AG04449 (cell line): Measurements from ENCODE around the gene CEP152.

ENCODE experiments used
- CTCF ChIA-PET: fragments of 350-600 bp; formaldehyde crosslinking; extraction: SDS; loops from one replicate; lab custom pipeline; 2021; ENCODE audit warnings: antibody characterized with exemption; lab: Yijun Ruan, JAX
- POLR2A ChIA-PET: fragments of 400-600, 350-600 bp; formaldehyde crosslinking; extraction: SDS; loops from one replicate; lab custom pipeline; 2020; ENCODE audit warnings: antibody characterized with exemption, inconsistent platforms; lab: Yijun Ruan, JAX
- DNase-seq: peaks from one replicate; pipeline ENCODE4 v3.0.0-alpha.2; 2010; ENCODE audit warnings: low read depth, low spot score
- H3K4me3 ChIP-seq: 2 replicates; pipeline ENCODE4 v1.5.1; 2011; ENCODE audit warnings: low read depth, mild to moderate bottlenecking, control low read depth, low read length
- CTCF ChIP-seq: IDR thresholded peaks from one replicate; pipeline ENCODE4 v1.5.1; 2011; ENCODE audit warnings: mild to moderate bottlenecking, moderate library complexity, low read length, control low read depth, inconsistent platforms; ENCODE audit not compliant: insufficient read depth; ENCODE audit errors: missing control alignments

The CEP152 gene

DNA sequence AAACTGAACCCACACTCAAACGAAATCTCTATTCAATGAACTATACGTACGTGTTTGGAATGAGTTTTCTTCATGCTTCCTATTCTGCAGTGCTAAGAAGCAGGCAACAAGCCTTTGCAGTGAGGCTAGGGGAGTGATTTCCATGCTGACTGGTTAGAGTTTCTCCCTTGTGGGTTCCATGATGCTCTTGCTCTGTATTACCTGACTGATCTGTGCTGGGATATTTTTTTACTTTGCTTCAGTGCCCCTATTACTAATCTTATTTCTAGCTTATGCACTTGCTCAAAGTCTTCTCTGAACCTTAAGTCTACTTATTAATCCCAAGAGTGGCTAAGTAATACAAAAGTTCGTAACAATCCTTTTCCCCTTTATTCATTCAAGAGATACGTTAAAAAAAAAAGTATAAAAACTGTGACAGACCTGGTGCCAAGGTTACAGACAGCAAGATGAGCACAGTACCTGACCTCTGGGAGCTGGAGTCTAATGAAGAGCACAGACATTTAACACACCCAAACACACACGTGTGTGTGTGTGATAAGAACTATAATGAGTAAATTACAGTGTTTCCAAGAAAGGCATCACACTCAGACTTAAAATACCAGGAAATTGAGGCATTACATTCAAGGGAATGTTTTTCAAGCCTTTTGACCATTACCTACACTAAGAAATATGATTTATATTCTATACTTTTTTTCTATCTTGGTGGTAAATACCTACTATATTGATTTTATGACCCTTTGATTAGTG, 114.9 kb downstream of the CEP152 start:
- CTCF ChIA-PET = interaction anchor here (1.4 kb wide), 1 partner anchor 12 kb away, joined by 3 read pairs; no protein-coding TSS in a partner anchor
- no peak for DNase-seq
- TF ChIP-seq CTCF = no peak
- H3K4me3 ChIP-seq = no peak overlapping the region
- POLR2A ChIA-PET = interaction anchor here (0.9 to 1.1 kb wide), 2 partner anchors 23 to 56 kb away, joined by 4 read pairs; no protein-coding TSS in a partner anchor

GRCh38 chr15:48695088-48695826, 115.6 kb downstream of the CEP152 start:
- CTCF ChIA-PET = no interaction called here
- H3K4me3 ChIP-seq = no peak overlapping the region

GRCh38 chr15:48693484-48693883, 117.4 kb downstream of the CEP152 start:
- H3K4me3 ChIP-seq = no peak overlapping the region
- CTCF ChIA-PET = interaction anchor here (0.7 to 1.5 kb wide), 4 partner anchors 8 to 49 kb away, joined by 3 to 6 read pairs (median 4); no protein-coding TSS in a partner anchor
- TF ChIP-seq CTCF = no peak
- peak; percentile 53 for DNase-seq
- POLR2A ChIA-PET = interaction anchor here (0.5 to 2.3 kb wide), 10 partner anchors 14 to 146 kb away, joined by 3 to 29 read pairs (median 4); partner anchors contain the start of gene FBN1

More at GRCh38 chr15:48695088-48695826, 115.6 kb downstream of the CEP152 start:
- peak; percentile 93 for DNase-seq
- TF ChIP-seq CTCF = no peak
- POLR2A ChIA-PET = no interaction called here

GRCh38 chr15:48688493-48688892, 122.4 kb downstream of the CEP152 start:
- CTCF ChIA-PET = no interaction called here
- POLR2A ChIA-PET = no interaction called here
- no peak for TF ChIP-seq CTCF
- DNase-seq = no peak
- no peak overlapping the region for H3K4me3 ChIP-seq
